ENCODE measurements around the gene ZFY. TPM values are rescaled to one million over a fixed set of nuclear protein-coding genes. Genes with fewer than 3 reads are reported as not detected.

The ZFY gene
- total and polyA plus RNA-seq, 4 donors: 2.6 to 15.4 TPM; not detected in 2

DNA sequence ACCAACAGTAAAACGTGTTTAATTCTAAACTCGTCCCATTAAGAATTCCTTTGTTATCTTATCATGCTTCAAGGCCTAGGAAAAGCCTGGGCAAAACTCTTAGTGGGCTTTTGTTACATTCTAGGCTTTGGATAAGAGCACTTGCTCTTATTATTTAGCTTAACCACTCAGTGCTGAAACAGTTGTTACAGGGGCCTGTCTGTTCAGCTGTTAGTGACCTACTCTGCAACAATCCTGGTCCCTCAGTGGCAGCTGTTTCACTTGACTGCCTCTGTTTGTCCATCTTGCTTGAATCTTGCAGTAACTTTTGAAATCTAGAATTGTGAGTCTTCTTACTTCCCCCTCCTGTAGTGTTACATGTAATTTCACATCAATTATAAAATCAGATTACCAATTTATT lies 88.4 kb downstream of the ZFY start:
- WGBS: 68% methylated on average over 2 of the region's 2 CpGs
- no peak for DNase-seq (ENCODE audit: low spot score)
- TF ChIP-seq SP1 (IDR thresholded peaks at IDR 0.05) (no peak), YY1 (IDR thresholded peaks at IDR 0.05) (no peak), HNF4A (conservative IDR thresholded peaks at IDR 0.05) (no peak), FOXA1 (IDR thresholded peaks at IDR 0.05) (no peak), HNF4G (IDR thresholded peaks at IDR 0.05) (no peak), TAF1 (conservative IDR thresholded peaks at IDR 0.05) (no peak), FOXA2 (IDR thresholded peaks at IDR 0.05) (no peak), JUND (IDR thresholded peaks at IDR 0.05) (no peak), NR2F2 (IDR thresholded peaks at IDR 0.05) (no peak), RAD21 (IDR thresholded peaks at IDR 0.05) (no peak), RXRA (IDR thresholded peaks at IDR 0.05) (no peak)
- TF ChIP-seq, protein P1, sequence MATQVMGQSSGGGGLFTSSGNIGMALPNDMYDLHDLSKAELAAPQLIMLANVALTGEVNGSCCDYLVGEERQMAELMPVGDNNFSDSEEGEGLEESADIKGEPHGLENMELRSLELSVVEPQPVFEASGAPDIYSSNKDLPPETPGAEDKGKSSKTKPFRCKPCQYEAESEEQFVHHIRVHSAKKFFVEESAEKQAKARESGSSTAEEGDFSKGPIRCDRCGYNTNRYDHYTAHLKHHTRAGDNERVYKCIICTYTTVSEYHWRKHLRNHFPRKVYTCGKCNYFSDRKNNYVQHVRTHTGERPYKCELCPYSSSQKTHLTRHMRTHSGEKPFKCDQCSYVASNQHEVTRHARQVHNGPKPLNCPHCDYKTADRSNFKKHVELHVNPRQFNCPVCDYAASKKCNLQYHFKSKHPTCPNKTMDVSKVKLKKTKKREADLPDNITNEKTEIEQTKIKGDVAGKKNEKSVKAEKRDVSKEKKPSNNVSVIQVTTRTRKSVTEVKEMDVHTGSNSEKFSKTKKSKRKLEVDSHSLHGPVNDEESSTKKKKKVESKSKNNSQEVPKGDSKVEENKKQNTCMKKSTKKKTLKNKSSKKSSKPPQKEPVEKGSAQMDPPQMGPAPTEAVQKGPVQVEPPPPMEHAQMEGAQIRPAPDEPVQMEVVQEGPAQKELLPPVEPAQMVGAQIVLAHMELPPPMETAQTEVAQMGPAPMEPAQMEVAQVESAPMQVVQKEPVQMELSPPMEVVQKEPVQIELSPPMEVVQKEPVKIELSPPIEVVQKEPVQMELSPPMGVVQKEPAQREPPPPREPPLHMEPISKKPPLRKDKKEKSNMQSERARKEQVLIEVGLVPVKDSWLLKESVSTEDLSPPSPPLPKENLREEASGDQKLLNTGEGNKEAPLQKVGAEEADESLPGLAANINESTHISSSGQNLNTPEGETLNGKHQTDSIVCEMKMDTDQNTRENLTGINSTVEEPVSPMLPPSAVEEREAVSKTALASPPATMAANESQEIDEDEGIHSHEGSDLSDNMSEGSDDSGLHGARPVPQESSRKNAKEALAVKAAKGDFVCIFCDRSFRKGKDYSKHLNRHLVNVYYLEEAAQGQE (IDR thresholded peaks at IDR 0.05): no peak
- TF ChIP-seq, protein P2, sequence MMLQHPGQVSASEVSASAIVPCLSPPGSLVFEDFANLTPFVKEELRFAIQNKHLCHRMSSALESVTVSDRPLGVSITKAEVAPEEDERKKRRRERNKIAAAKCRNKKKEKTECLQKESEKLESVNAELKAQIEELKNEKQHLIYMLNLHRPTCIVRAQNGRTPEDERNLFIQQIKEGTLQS (IDR thresholded peaks at IDR 0.05): no peak
- TF ChIP-seq, protein P3, sequence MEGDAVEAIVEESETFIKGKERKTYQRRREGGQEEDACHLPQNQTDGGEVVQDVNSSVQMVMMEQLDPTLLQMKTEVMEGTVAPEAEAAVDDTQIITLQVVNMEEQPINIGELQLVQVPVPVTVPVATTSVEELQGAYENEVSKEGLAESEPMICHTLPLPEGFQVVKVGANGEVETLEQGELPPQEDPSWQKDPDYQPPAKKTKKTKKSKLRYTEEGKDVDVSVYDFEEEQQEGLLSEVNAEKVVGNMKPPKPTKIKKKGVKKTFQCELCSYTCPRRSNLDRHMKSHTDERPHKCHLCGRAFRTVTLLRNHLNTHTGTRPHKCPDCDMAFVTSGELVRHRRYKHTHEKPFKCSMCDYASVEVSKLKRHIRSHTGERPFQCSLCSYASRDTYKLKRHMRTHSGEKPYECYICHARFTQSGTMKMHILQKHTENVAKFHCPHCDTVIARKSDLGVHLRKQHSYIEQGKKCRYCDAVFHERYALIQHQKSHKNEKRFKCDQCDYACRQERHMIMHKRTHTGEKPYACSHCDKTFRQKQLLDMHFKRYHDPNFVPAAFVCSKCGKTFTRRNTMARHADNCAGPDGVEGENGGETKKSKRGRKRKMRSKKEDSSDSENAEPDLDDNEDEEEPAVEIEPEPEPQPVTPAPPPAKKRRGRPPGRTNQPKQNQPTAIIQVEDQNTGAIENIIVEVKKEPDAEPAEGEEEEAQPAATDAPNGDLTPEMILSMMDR (IDR thresholded peaks at IDR 0.05; ENCODE audit: low read depth, low read length, missing input control): no peak
- H3K36me3 ChIP-seq (ENCODE audit: control insufficient read depth in 4 of 4, insufficient read depth in 3 of 4, low read depth in 1 of 4, low read length in 3 of 4): no peaks in the 10 kb centered on the region
- no peak overlapping the region for H3K9ac ChIP-seq (ENCODE audit: low read depth in 1 of 2, low read length in 2 of 2)
- no peaks in the 10 kb centered on the region for H3K4me1 ChIP-seq (ENCODE audit: control insufficient read depth in 4 of 4, insufficient read depth in 4 of 4, low read length in 3 of 4)
- H3K27ac ChIP-seq (ENCODE audit: low read depth in 1 of 2, low read length in 2 of 2): no peak overlapping the region
- H3K27me3 ChIP-seq (ENCODE audit: control insufficient read depth in 4 of 4, insufficient read depth in 4 of 4, low read length in 3 of 4): no peaks in the 10 kb centered on the region
- H3K9me3 ChIP-seq (ENCODE audit: control insufficient read depth in 4 of 4, low read length in 3 of 4): no peaks in the 10 kb centered on the region
- H3K4me3 ChIP-seq (ENCODE audit: low read depth in 1 of 3, low read length in 3 of 3): no peak overlapping the region

DNA sequence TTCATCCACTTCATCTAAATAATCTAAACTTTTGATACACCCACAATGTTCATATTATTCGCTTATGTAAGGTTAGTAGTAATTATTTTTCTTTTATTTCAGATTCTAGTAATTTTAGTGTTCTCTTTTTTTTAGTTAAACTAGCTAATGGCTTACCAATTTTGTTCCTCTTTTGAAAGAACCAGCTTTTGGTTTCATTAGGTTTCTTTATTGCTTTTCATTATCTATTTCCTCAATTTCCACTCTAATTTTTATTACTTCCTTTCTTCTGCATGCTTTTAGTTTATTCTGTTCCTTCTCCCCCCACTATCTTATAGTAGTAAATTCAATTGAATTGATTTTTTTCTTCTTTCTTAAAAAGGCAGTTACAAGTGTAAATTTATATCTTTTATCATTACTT lies 90.2 kb downstream of the ZFY start:
- Histone ChIP-seq H3K27ac (ENCODE audit: low read depth in 1 of 2, low read length in 2 of 2) (no peak overlapping the region), H3K9me3 (ENCODE audit: control insufficient read depth in 4 of 4, low read length in 3 of 4) (no peaks in the 10 kb centered on the region), H3K9ac (ENCODE audit: low read depth in 1 of 2, low read length in 2 of 2) (no peak overlapping the region), H3K4me3 (ENCODE audit: low read depth in 1 of 3, low read length in 3 of 3) (no peak overlapping the region), H3K36me3 (ENCODE audit: control insufficient read depth in 4 of 4, insufficient read depth in 3 of 4, low read depth in 1 of 4, low read length in 3 of 4) (no peaks in the 10 kb centered on the region), H3K4me1 (ENCODE audit: control insufficient read depth in 4 of 4, insufficient read depth in 4 of 4, low read length in 3 of 4) (no peaks in the 10 kb centered on the region), H3K27me3 (ENCODE audit: control insufficient read depth in 4 of 4, insufficient read depth in 4 of 4, low read length in 3 of 4) (no peaks in the 10 kb centered on the region)
- TF ChIP-seq RXRA (IDR thresholded peaks at IDR 0.05) (no peak), YY1 (IDR thresholded peaks at IDR 0.05) (no peak)
- TF ChIP-seq, protein P4, sequence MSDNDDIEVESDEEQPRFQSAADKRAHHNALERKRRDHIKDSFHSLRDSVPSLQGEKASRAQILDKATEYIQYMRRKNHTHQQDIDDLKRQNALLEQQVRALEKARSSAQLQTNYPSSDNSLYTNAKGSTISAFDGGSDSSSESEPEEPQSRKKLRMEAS (IDR thresholded peaks at IDR 0.05): no peak
- TF ChIP-seq, protein P3 (IDR thresholded peaks at IDR 0.05; ENCODE audit: low read depth, low read length, missing input control): no peak
- 76% methylated on average over 1 of the region's 1 CpG for WGBS
- DNase-seq (ENCODE audit: low spot score): no peak

Small RNA genes within 50 kb of the gene (small RNA-seq; reads per million reads assigned to genes)
- gene EEF1A1P41: not detected

Other genes with a start within 250 kb of the ZFY start
- 1 to 10 TPM in 1 of 2 donors, not detected in 1; 2.6 TPM for gene SRY, start 147.7 kb upstream of the ZFY start, total RNA-seq
- gene SRY, start 147.7 kb upstream of the ZFY start, polyA plus RNA-seq: not detected
- 100 to 1,000 TPM in 1 of 2 donors, not detected in 1; 159 TPM for gene RPS4Y1, start 93.8 kb upstream of the ZFY start, total RNA-seq
- gene RPS4Y1, start 93.8 kb upstream of the ZFY start, polyA plus RNA-seq: 100 to 1,000 TPM in 1 of 2 donors, not detected in 1; 153 TPM

Data from liver (tissue), 10 donors.